K562 (cell line): Measurements from ENCODE around the gene SERTAD3. TPM values are rescaled to one million over a fixed set of nuclear protein-coding genes. Genes with fewer than 3 reads are reported as not detected.

Experiments
- ATF7 ChIP-seq: fragments of 450-650 bp; IDR thresholded peaks from 2 replicates; pipeline ENCODE4 v1.7.1; 2014; ENCODE audit warnings: mild to moderate bottlenecking, moderate library complexity
- CHD2 ChIP-seq: IDR thresholded peaks from 2 replicates; pipeline ENCODE4 v1.6.1; 2011; ENCODE audit warnings: low read depth, low read length
- GTF2A2 ChIP-seq: IDR thresholded peaks from 2 replicates; pipeline ENCODE4 v1.6.1; 2016; ENCODE audit warnings: mild to moderate bottlenecking, missing genetic modification characterization, missing compliant biosample characterization
- JUN ChIP-seq, 2 experiments: sonication (generic) in 1 of 2; formaldehyde crosslinking in 1 of 2; IDR thresholded peaks; 2 replicates each; pipeline versions ENCODE4 v1.6.1 to v1.8.0; 2012 to 2022; ENCODE audit warnings: borderline replicate concordance in 2 of 2, mild to moderate bottlenecking in 2 of 2, improper control_type of control experiment in 1 of 2, low read depth in 1 of 2, low read length in 1 of 2, missing genetic modification reagents in 1 of 2
- NEUROD1 ChIP-seq: fragments of 150-350 bp; IDR thresholded peaks from 2 replicates; pipeline ENCODE4 v1.6.1; 2014; ENCODE audit warnings: borderline replicate concordance, low read length, low read depth; ENCODE audit not compliant: partially characterized antibody
- PHB ChIP-seq: fragments of 250-450 bp; sonication (Bioruptor Pico); IDR thresholded peaks from 2 replicates; pipeline ENCODE4 v1.5.0; 2021
- RNF2 ChIP-seq: sonication (generic); IDR thresholded peaks from 2 replicates; pipeline ENCODE4 v1.6.1; 2016
- TEAD4 ChIP-seq, 2 experiments: sonication (generic) in 1 of 2; formaldehyde crosslinking in 1 of 2; IDR thresholded peaks; 2 replicates each; pipeline versions ENCODE4 v1.6.1 to v1.8.0; 2012 to 2022; ENCODE audit warnings: borderline replicate concordance in 1 of 2, inconsistent platforms in 1 of 2, low read length in 1 of 2, mild to moderate bottlenecking in 1 of 2, missing genetic modification reagents in 1 of 2
- ZNF232 ChIP-seq: sonication (generic); formaldehyde crosslinking; IDR thresholded peaks from 2 replicates; pipeline ENCODE4 v1.8.0; 2022; ENCODE audit warnings: mild to moderate bottlenecking, missing genetic modification reagents
- ZNF696 ChIP-seq: fragments of 250-450 bp; sonication (Bioruptor Pico); conservative IDR thresholded peaks from 2 replicates; pipeline ENCODE4 v1.4.0; 2020; ENCODE audit warnings: mild to moderate bottlenecking, moderate library complexity
- polyA plus RNA-seq, 8 experiments: library from polyadenylated mRNA; depleted of rRNA in 4 of 8; stranded (reverse) in 5 of 8; unstranded in 3 of 8; fragments of >200 nt; fragmentation: Nextera tagmentation in 2 of 8; fragmentation: Illumina TruSeq in 1 of 8; extraction: Ambion mirVana in 2 of 8; extraction: Trizol in 1 of 8; gene quantifications; 2 replicates each; pipeline versions ENCODE4 v1.2.1 to v1.2.3, GENCODE V29; 2011 to 2014; ENCODE audit warnings: inconsistent platforms in 1 of 8, missing spikeins in 1 of 8
- total RNA-seq, 7 experiments: library from RNA; depleted of rRNA in 6 of 7; stranded (reverse); fragments of >200 nt in 6 of 7; fragmentation: Illumina TruSeq in 2 of 7; extraction: Trizol in 2 of 7; gene quantifications; 2 replicates each; pipeline versions ENCODE4 v1.2.1 to v1.2.3, GENCODE V29; 2011 to 2021; ENCODE audit warnings: low replicate concordance in 1 of 7
- TF ChIP-seq, protein P1 (sequence below): IDR thresholded peaks from 3 replicates; pipeline ENCODE4 v1.6.1; 2011; ENCODE audit warnings: borderline replicate concordance, mild to moderate bottlenecking, moderate library complexity; ENCODE audit not compliant: insufficient read length; ENCODE audit errors: extremely low read depth
- TF ChIP-seq, protein P2 (sequence below): fragments of 450-650 bp; IDR thresholded peaks from 2 replicates; pipeline ENCODE4 v1.6.1; 2017; ENCODE audit warnings: mild to moderate bottlenecking, moderate library complexity
- TF ChIP-seq, protein P3 (sequence below): sonication (generic); formaldehyde crosslinking; IDR thresholded peaks from 2 replicates; pipeline ENCODE4 v1.8.1; 2023; ENCODE audit warnings: mild to moderate bottlenecking, missing genetic modification reagents
- TF ChIP-seq, protein P4 (sequence below): sonication (generic); formaldehyde crosslinking; IDR thresholded peaks from 2 replicates; pipeline ENCODE4 v1.8.0; 2023; ENCODE audit warnings: missing genetic modification reagents, mild to moderate bottlenecking, borderline replicate concordance

Gene SERTAD3
- total and polyA plus RNA-seq, 9 of the 15 experiments (the other 6 are each of a cell fraction or from before 2014, with no cell fraction given) = 5.4 to 28.9 (median 17.5) TPM

DNA sequence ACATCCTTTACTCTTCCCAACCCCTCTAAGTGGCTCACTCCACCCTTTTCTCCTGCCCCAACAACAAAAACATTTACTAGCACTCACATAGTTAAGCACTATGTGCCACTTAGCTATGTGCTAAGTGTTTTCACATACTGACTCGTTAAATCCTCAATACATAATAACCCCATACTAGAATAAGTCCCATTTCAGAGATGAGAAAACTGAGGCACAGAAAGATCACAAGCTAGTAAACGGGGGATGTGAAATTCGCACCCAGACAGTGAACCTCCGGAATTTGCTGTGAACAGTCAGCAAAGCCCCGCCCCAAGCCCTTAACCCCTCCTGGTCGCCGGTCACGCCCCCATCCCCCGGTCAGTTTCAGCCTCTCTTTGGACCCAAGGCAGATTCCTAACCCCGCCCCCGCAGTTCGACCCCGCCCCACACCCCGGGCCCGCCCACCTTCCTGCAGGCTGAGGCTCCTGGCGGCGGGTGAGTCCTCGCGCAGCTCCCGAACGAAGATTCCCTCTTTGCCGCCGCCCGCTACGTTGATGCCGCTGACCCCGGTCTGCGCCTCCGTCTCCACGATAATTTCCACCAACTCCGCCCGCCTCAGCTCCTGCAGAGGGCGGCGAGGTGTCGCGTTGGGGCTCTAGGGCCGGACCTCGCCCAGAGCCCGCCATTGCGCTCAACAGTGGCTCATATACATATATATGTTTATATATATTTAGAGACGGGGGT is 40.7 kb downstream of the SERTAD3 start (continued):
- TF ChIP-seq, protein P1, sequence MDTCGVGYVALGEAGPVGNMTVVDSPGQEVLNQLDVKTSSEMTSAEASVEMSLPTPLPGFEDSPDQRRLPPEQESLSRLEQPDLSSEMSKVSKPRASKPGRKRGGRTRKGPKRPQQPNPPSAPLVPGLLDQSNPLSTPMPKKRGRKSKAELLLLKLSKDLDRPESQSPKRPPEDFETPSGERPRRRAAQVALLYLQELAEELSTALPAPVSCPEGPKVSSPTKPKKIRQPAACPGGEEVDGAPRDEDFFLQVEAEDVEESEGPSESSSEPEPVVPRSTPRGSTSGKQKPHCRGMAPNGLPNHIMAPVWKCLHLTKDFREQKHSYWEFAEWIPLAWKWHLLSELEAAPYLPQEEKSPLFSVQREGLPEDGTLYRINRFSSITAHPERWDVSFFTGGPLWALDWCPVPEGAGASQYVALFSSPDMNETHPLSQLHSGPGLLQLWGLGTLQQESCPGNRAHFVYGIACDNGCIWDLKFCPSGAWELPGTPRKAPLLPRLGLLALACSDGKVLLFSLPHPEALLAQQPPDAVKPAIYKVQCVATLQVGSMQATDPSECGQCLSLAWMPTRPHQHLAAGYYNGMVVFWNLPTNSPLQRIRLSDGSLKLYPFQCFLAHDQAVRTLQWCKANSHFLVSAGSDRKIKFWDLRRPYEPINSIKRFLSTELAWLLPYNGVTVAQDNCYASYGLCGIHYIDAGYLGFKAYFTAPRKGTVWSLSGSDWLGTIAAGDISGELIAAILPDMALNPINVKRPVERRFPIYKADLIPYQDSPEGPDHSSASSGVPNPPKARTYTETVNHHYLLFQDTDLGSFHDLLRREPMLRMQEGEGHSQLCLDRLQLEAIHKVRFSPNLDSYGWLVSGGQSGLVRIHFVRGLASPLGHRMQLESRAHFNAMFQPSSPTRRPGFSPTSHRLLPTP = peak; percentile 45
- no peak for TF ChIP-seq ZNF696
- TF ChIP-seq TEAD4 (IDR thresholded peaks at IDR 0.05; ENCODE audit: low read length) = peak; percentile 17; the same call in 1 of the 2 replicates
- no peak for TF ChIP-seq TEAD4 (CRISPR knock-in tag; IDR thresholded peaks at IDR 0.05; ENCODE audit: borderline replicate concordance)
- no peak for TF ChIP-seq PHB (CRISPR knock-in tag)
- TF ChIP-seq, protein P2, sequence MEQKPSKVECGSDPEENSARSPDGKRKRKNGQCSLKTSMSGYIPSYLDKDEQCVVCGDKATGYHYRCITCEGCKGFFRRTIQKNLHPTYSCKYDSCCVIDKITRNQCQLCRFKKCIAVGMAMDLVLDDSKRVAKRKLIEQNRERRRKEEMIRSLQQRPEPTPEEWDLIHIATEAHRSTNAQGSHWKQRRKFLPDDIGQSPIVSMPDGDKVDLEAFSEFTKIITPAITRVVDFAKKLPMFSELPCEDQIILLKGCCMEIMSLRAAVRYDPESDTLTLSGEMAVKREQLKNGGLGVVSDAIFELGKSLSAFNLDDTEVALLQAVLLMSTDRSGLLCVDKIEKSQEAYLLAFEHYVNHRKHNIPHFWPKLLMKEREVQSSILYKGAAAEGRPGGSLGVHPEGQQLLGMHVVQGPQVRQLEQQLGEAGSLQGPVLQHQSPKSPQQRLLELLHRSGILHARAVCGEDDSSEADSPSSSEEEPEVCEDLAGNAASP = no peak
- no peak for TF ChIP-seq JUN (IDR thresholded peaks at IDR 0.05; ENCODE audit: borderline replicate concordance, low read depth, low read length)
- TF ChIP-seq JUN (CRISPR knock-in tag; IDR thresholded peaks at IDR 0.05; ENCODE audit: borderline replicate concordance) = no peak
- TF ChIP-seq NEUROD1 = no peak
- TF ChIP-seq, protein P3, sequence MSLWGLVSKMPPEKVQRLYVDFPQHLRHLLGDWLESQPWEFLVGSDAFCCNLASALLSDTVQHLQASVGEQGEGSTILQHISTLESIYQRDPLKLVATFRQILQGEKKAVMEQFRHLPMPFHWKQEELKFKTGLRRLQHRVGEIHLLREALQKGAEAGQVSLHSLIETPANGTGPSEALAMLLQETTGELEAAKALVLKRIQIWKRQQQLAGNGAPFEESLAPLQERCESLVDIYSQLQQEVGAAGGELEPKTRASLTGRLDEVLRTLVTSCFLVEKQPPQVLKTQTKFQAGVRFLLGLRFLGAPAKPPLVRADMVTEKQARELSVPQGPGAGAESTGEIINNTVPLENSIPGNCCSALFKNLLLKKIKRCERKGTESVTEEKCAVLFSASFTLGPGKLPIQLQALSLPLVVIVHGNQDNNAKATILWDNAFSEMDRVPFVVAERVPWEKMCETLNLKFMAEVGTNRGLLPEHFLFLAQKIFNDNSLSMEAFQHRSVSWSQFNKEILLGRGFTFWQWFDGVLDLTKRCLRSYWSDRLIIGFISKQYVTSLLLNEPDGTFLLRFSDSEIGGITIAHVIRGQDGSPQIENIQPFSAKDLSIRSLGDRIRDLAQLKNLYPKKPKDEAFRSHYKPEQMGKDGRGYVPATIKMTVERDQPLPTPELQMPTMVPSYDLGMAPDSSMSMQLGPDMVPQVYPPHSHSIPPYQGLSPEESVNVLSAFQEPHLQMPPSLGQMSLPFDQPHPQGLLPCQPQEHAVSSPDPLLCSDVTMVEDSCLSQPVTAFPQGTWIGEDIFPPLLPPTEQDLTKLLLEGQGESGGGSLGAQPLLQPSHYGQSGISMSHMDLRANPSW = no peak
- TF ChIP-seq, protein P4, sequence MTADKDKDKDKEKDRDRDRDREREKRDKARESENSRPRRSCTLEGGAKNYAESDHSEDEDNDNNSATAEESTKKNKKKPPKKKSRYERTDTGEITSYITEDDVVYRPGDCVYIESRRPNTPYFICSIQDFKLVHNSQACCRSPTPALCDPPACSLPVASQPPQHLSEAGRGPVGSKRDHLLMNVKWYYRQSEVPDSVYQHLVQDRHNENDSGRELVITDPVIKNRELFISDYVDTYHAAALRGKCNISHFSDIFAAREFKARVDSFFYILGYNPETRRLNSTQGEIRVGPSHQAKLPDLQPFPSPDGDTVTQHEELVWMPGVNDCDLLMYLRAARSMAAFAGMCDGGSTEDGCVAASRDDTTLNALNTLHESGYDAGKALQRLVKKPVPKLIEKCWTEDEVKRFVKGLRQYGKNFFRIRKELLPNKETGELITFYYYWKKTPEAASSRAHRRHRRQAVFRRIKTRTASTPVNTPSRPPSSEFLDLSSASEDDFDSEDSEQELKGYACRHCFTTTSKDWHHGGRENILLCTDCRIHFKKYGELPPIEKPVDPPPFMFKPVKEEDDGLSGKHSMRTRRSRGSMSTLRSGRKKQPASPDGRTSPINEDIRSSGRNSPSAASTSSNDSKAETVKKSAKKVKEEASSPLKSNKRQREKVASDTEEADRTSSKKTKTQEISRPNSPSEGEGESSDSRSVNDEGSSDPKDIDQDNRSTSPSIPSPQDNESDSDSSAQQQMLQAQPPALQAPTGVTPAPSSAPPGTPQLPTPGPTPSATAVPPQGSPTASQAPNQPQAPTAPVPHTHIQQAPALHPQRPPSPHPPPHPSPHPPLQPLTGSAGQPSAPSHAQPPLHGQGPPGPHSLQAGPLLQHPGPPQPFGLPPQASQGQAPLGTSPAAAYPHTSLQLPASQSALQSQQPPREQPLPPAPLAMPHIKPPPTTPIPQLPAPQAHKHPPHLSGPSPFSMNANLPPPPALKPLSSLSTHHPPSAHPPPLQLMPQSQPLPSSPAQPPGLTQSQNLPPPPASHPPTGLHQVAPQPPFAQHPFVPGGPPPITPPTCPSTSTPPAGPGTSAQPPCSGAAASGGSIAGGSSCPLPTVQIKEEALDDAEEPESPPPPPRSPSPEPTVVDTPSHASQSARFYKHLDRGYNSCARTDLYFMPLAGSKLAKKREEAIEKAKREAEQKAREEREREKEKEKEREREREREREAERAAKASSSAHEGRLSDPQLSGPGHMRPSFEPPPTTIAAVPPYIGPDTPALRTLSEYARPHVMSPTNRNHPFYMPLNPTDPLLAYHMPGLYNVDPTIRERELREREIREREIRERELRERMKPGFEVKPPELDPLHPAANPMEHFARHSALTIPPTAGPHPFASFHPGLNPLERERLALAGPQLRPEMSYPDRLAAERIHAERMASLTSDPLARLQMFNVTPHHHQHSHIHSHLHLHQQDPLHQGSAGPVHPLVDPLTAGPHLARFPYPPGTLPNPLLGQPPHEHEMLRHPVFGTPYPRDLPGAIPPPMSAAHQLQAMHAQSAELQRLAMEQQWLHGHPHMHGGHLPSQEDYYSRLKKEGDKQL = no peak
- no peak for TF ChIP-seq ZNF232 (CRISPR knock-in tag)
- no peak for TF ChIP-seq ATF7
- TF ChIP-seq GTF2A2 (tag) = no peak
- no peak for TF ChIP-seq CHD2
- TF ChIP-seq RNF2 = no peak
